DND-41 (cell line): ENCODE measurements around the gene AP2A1.

ENCODE experiments used
- CTCF ChIP-seq: IDR thresholded peaks from 2 replicates; pipeline ENCODE4 v1.5.1; 2012; ENCODE audit warnings: borderline replicate concordance, low read length, moderate library complexity, mild to moderate bottlenecking; ENCODE audit not compliant: poor library complexity, severe bottlenecking; ENCODE audit errors: extremely low read depth
- EZH2 ChIP-seq: IDR thresholded peaks from 3 replicates; pipeline ENCODE4 v1.6.1; 2012; ENCODE audit warnings: borderline replicate concordance, low read depth, mild to moderate bottlenecking, moderate library complexity, low read length, inconsistent platforms; ENCODE audit not compliant: severe bottlenecking

GRCh38 chr19:49793561-49793840 is 26.7 kb downstream of the AP2A1 start:
- TF ChIP-seq CTCF, result no peak
- TF ChIP-seq EZH2, result no peak
